GM13977 (cell line): ENCODE measurements around the gene YWHAQ.

Experiments used
- DNase-seq: peaks from one replicate; pipeline ENCODE4 v3.0.0; 2012; ENCODE audit warnings: low spot score
- CTCF ChIP-seq: IDR thresholded peaks from 2 replicates; pipeline ENCODE4 v1.5.1; 2012; ENCODE audit warnings: mild to moderate bottlenecking, control low read depth; ENCODE audit not compliant: insufficient read depth; ENCODE audit errors: extremely low read depth, missing control alignments
- in situ Hi-C: fragments of 300-500 bp; cut with MboI; formaldehyde crosslinking; loops from one replicate; pipeline ENCODE4 v1.12.0; 2022; ENCODE audit warnings: low sequenced_read_pairs, low pct_unique_long_range_greater_than_20kb, mixed read lengths, inconsistent platforms; ENCODE audit not compliant: unreplicated experiment

YWHAQ gene

GRCh38 chr2:9535177-9535576 is 95.6 kb downstream of the YWHAQ start:
- no peak for TF ChIP-seq CTCF
- in situ Hi-C loops, result no loop called here
- DNase-seq, result no peak
